Stimulated activated CD8-positive, alpha-beta memory T cell treated with anti-CD3 and anti-CD28 coated beads, Interleukin-4, amount 100 ng/mL, for 48 hours (primary cell): ENCODE results near the gene SEMA4B.
"Not testable (repeated sequence)": the region's sequence is repeated elsewhere in the genome, so short reads cannot be mapped to it uniquely, and the experiment has no call there.

Experiments used
- DNase-seq: peaks from one replicate; pipeline ENCODE4 v3.0.0-alpha.2; 2020

SEMA4B gene, protein sequence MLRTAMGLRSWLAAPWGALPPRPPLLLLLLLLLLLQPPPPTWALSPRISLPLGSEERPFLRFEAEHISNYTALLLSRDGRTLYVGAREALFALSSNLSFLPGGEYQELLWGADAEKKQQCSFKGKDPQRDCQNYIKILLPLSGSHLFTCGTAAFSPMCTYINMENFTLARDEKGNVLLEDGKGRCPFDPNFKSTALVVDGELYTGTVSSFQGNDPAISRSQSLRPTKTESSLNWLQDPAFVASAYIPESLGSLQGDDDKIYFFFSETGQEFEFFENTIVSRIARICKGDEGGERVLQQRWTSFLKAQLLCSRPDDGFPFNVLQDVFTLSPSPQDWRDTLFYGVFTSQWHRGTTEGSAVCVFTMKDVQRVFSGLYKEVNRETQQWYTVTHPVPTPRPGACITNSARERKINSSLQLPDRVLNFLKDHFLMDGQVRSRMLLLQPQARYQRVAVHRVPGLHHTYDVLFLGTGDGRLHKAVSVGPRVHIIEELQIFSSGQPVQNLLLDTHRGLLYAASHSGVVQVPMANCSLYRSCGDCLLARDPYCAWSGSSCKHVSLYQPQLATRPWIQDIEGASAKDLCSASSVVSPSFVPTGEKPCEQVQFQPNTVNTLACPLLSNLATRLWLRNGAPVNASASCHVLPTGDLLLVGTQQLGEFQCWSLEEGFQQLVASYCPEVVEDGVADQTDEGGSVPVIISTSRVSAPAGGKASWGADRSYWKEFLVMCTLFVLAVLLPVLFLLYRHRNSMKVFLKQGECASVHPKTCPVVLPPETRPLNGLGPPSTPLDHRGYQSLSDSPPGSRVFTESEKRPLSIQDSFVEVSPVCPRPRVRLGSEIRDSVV

DNA sequence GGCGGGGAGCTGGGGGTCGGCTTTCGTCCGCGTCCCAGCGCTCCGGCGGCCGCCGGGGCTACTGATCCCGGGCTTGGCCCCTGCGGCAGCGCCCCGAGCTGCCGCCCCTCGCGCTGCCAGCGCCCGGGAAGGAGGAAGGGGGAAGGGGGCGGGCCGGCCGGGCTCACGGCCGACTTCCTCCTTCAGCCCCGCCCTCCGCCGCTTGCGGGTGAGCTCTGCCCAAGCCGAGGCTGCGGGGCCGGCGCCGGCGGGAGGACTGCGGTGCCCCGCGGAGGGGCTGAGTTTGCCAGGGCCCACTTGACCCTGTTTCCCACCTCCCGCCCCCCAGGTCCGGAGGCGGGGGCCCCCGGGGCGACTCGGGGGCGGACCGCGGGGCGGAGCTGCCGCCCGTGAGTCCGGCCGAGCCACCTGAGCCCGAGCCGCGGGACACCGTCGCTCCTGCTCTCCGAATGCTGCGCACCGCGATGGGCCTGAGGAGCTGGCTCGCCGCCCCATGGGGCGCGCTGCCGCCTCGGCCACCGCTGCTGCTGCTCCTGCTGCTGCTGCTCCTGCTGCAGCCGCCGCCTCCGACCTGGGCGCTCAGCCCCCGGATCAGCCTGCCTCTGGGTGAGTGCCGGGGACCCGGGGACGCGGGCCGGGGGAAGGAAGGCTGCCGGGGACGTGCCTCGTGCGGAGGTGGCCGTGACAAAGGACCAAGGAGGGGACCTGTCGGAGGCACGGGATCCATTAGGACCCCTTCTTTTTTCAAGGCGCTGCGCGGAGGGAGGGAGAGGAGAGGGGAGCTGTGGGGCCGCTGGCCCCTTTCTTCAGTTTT lies at the start of gene SEMA4B:
SEMA4B (plus strand) TSS at position 201 of the 814 bp plus-strand sequence; CDS start at position 450, 249 bp downstream.
- peak; percentile 79 for DNase-seq

DNA sequence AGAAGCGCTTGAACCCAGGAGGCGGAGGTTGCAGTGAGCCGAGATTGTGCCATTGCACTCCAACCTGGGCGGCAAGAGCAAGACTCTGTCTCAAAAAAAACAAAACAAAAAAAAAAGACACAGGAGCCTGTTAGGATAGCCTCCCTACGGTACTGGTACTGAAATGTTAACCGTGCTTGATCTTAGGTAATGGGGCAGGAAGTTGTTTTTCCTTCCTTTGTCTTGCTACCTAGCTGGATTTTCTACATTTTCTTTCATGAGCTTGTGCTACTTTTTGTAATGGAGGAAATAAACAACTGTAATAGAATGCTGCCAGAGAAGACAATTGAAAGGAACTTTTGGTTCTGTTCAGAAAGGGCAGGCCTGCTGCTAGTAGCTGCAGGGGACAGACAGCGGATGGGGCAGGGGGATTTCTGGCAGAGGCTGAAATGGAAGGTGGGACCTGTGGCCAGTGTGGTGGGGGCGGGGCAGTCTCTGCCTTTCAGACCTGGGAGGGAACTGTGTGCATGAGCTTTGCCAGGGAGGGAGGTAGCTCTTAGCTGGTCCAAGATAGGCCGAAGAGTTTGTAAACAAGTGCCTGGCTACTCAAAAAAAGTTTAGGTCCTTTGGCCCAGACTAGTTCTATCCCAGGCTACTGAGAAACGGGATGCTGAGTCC lies 49.0 kb upstream of the SEMA4B start:
- no peak for DNase-seq

DNA sequence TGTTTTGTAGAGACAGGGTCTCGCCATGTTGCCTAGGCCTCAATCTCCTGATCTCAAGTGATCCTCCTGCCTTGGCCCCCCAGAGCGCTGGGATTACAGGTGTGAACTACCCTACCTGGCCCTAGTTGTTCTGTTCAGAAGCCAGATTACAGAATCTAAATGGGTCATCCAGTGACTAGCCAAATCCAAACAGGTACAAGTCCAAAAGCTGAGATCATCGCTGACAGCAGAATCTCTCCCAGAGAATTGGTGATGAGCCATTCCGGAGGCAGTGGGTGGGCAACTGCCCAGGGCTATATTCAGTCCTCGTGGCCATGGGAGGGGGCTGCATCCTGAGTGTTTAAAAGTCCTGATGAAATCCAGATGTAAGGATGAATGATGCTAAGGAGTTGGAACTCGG lies 47.5 kb upstream of the SEMA4B start:
- no peak for DNase-seq

DNA sequence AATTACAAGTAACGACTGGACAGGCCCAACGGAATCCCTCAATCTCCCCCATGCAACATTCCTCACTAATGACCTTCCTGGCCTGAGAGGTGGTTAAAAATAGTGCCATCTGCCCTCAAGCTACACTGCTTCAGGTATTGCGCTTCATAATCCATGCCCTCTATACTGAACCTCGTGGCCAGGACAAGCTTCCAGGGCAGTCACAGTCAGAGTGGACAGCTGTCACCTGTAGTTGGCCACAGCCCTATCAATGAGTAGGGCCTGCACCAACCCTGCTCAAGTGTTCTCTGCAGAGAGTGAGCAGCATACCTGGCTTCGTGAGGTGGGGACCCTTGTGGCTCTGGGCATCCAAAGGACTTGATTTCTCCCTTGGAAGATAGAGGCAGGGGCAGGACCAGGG lies 46.9 kb upstream of the SEMA4B start:
- no peak for DNase-seq

DNA sequence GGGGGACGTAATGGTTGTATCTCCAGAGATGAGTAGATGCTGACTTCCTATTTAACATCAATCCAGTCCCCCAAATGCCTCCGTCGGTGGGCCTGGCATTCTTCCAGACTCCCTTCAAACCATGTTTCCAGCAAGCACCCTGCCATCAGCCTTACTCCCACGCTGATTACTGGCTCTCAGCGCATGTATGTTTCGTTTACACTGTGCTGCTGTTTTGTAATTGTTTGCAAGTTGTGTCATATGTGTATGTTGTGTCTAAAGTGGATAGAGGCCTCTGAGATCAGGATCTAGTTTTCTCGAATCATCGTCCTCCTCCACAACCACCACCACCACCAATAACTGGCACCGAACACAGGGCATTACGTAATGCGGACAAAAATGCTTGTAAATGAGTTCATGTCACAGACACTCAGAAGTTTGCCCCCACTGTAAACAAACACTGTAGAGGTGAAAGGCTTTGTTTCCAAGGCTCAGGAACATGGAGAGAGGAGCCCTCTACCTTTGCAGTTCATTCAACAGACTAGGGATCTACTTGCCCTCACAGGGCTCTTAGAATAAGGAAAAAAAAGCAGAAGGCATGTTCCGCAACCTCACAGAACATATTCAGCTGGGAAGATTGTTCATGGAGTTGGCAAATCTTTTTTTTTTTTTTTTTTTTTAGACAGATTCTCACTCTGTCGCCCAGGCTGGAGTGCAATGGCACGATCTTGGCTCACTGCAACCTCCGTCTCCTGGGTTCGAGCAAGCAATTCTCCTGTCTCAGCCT lies 46.1 kb upstream of the SEMA4B start:
- no peak for DNase-seq

DNA sequence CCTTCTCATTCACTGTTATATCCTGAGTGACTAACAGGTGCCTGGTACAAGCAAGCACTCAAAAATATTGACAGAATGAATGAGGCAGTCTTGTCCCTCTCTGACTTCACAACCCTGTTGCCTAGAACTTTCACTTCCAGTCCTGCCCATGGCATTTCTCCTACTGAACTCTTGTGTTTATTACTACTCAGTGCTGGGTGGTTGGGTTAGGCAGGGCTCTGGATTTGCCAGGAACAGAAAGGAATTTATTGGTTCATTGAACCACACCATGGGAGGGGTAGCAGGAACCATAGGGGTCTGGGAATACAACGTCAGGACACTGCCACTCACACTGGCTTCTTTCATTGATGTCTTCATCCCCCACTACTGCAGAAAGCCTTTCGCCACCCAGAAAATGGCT lies 41.9 kb upstream of the SEMA4B start:
- DNase-seq: no peak

DNA sequence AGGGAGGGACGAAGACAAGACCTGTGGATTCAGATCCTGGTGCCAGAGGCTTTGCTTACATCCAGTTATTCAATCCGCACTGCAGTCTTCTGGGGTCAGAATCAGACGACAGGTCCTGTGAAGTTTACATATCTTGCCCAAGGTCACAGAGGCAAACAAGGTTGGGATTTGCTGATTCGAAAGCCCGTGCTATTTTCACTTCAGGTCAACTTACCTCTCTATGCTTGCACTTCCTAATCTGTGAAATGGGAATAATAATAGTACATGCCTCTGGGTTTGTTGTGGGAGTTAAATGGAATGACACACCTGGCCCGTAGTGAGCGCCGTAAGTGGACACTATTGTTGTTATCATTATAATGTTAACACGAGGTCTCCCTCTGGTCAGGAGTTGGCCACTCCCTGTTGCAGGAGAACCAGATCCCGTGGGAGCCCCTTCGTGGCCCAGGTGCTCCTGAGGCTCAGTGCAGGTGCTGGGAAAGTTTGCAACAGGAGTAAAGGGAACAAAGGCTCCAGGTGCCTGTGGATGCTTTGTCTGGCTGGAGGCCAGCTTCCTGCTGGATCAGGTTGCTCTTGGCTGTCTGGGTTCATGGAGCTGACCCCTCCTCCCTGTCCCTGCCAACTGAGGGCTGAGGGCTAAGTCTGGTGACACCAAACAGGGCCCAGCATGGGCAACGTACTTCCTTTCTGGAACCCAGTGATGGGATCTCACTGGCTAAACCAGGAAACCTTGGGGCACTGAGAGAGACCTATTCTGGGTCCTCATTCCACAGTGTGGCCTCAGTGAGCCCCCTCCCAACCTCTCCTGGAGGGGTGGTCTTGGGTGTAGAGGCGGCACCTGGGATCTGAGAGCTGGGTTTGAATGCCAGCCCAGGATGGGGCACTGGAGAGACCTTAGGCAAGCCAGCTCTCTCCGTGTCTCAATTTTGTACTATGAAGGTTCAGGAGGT lies 40.1 kb upstream of the SEMA4B start:
- no peak for DNase-seq

DNA sequence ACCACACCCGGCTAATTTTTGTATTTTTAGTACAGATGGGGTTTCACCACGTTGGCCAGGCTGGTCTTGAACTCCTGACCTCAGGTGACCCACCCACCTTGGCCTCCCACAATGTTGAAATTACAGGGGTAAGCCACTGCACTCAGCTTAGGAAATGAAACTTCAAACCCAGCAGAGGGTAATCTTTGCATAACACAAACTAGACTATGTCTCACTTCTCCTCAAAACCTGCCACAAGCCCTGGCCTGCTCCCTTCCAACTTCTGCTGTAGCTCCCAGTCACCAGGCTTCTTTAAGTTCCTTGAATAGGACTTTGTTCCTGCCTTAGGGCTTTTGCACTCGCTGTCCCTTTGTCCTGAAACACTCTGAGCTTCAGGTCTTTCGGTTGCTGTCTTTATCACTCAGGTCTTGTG lies 39.2 kb upstream of the SEMA4B start:
- DNase-seq: no peak

DNA sequence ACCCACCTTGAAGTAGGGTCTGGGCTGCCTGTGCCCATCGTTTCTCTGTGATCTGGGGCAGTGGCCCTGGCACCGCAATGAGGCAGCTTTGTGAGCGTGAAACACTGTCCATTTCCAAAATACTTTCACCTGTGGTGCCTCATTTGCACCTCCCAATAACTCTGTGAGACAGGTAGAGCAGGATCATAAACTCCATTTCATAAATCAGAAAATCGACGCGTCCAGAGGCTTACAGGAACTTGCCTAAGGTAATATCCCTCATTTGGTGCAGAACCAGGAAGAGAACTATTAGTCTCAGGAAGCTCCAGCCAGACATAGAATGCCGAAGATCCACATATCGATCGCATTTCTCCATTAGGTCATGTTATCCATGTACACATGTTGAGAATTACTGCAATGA lies 38.2 kb upstream of the SEMA4B start:
- no peak for DNase-seq

DNA sequence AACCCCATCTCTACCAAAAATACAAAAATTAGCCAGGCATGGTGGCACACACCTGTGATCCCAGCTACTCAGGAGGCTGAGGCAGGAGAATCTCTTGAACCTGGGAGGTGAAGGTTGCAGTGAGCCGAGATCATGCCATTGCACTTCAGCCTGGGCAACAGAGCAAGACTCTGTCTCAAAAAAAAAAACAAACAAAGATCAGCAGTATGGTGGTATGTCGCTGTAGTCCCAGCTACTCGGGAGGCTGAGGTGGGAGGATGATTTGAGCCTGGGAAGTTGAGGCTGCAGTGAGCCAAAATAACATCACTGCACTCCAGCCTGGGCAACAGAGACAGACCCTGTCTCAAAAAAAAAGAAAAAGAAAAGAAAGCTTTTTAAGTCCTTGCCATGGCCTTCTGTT lies 36.9 kb upstream of the SEMA4B start:
- DNase-seq: not testable (repeated sequence)

DNA sequence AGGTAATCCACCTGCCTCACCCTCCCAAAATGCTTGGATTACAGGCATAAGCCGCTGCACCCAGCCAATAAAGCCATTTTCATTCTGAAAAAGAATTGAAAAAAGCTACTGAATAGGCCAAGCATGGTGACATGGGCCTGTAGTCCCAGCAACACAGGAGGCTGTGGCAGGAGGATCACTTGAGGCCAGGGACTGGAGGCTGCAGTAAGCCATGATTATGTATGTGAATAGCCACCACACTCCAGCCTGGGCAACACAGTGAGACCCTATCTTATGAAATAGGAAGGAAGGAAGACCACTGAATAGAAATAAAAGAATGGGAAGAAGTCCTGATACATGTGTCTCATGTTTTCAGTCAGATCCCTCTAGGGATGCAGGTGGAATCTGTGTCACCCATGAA lies 36.0 kb upstream of the SEMA4B start:
- DNase-seq: no peak

DNA sequence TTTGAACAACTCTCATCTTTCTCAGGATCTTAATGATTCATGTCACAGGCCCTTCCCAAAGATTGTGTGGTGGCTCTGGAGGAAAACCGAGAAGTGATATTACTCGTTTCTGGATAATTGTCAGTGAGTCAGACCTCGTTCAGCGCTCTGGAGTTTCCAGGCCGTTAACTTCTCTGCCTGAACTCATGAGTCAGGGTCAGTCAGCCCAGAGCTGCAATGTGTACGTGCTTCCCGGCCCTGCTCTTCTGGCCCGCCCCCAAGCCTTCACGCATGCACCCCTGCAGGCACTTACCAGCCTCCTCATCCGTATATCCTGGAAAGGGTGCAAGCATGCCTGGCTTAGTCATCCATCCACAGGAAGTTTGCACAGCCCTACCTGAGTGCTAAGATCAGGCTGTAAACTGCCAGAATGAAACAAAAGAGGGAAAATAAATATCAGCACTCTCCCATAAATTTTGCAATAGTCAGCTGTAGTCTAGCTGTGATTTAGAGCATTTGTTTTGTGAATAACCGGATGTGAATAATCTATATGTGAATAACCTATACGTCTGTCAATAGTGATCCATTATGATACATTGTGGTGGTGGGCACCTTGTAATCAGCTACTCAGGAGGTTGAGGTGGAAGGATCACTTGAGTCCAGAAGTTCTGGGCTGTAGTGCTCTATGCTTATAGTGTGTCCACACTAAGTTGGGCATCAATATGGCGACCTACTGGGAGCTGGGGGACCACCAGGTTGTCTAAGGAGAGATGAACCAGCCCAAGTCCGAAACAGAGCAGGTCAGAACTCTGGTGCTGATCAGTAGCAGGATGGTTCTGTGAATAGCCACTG lies 35.3 kb upstream of the SEMA4B start:
- peak; percentile 75 for DNase-seq

DNA sequence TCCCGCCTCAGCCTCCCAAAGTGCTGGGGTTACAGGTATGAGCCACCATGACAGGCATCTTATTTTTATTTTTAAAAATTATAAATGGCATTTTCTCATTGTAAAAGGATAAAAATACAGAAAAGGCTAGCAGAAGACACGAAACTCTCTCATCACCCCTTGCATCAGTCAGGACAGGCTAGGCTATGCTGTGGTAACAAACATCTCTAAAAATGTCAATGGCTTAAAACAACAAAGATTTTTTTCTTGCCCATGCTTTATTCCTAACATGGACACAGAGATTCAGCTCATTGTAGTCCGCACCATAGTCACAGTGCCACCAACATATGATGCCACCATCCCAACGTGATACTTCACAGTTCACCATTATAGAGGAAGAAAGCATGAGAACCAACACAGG lies 34.0 kb upstream of the SEMA4B start:
- no peak for DNase-seq

DNA sequence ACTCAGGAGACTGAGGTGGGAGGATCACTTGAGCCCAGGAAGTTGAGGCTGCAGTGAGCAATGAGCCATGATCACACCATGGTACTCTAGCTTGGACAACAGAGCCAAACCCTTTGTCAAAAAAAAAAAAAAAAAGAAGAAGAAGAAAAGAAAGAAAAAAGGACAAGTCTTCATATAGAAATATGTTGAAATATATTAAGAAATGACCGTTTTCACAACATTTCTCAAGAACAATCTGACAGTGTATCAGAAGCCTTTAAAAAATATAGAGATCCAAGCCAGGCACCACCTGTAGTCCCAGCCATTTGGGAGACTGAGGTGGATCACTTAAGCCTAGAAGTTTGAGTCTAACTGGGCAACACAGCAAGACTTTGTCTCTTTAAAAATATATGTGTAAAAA lies 29.5 kb upstream of the SEMA4B start:
- no peak for DNase-seq

DNA sequence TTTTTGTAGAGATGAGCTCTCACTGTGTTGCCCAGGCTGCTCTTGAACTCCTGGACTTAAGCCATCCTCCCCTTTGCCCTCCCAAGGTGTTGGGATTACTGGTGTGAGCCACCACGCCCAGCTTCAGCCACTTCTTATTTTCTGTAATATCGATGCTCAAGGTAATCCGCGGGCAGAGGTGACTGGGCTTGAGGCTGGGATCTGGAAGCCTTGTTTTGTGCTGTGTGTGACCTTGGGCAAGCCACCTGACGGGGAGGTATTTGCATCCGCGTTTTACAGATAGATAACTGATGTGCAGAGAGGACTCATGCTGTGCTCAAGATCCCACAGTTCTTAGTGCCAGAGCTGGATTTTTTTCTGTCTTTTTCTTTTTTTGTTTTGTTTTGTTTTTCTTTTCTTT lies 27.8 kb upstream of the SEMA4B start:
- no peak for DNase-seq

DNA sequence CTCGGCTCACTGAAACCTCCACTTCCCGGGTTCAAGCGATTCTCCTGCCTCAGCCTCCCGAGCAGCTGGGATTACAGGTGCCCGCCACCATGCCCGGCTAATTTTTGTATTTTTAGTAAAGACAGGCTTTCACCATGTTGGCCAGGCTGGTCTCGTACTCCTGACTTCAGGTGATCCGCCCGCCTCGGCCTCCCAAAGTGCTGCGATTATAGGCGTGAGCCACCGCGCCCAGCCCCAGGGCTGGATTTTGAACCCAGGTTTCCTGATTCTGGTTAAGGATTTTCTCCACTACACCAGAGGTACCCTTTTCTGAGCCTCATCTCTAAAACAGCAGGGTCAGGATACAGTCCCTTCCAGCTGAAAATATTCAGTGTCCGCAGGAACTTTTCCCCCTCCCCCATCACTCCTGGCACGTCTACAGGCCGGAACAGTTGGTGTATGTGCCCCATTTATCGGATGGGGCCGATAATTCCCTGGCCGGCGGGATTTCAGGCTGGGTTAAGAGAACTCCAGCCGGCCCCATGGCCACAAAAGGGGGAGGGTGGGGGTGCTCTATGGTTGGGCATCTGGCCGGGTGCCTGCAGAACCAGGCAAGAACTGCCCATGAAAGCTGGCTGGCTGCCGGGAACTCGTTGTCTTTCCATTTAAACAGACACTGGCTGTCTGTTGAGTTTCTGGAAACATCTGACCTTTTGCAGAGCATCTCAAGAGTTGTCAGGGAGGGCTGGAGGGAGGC lies 26.8 kb upstream of the SEMA4B start:
- DNase-seq: no peak

DNA sequence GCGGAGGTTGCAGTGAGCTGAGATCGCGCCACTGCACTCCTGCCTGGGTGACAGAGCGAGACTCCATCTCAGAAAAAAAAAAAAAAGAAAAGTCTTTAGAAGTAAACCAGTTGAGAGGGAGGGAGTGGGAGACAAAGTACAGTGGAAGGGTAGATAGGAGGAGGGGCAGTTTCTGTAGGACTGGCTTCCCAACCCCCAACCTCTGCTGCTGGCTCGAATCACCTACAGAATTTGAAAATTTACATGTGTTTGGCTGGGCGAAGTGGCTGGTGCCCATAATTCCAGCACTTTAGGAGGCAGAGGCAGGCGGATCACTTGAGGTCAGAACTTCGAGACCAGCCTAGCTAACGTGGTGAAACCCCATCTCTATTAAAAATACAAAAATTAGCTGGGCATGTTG lies 24.1 kb upstream of the SEMA4B start:
- no peak for DNase-seq

DNA sequence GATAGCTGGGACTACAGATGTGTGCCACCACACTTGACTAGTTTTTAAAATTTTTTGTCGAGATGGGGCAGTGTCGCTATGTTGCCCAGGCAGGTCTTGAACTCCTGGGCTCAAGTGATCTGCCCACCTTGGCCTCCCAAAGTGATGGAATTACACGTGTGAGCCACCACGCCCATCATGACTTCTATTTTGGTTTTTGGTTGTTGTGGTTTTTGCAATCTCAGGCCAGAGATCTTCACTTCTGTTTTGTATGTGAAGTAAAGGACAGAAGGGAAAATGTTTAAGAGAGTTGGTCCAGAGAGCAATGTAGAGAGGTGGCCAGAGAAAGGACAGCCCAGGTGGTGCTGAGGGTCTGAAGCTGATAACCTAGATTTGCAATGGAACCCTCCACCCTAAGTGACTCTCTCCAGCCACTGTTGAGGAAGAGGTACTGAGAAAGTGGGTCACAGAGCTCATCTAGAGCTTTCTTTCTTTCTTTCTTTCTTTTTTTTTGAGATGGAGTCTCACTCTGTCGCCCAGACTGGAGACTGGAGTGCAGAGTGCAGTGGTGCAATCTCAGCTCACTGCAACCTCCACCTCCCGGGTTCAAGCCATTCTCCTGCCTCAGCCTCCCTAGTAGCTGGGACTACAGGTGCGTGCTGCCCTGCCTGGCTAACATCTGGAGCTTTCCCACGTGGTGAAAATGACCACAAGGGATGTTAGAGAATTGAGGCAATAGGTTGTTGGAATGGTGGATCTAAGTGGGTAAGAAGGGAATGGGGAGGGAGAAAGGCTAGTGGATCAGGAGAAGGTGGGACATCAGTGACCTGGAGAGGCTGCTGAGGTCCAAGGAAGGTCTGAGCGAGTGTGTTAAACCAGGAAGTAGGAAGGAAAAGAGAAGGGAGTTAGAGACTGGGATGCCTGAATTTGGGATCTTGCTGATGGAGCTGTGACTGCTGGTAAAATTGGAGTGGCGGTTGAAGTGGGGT lies 22.4 kb upstream of the SEMA4B start:
- no peak for DNase-seq
